HepG2 (cell line): Measurements from ENCODE around the gene DNPH1. TPM values are rescaled to one million over a fixed set of nuclear protein-coding genes. Genes with fewer than 3 reads are reported as not detected.
A peak's percentile ranks its signal among the peaks of the same experiment; 100 is the strongest.

Source experiments
- DR1 ChIP-seq: sonication (generic); formaldehyde crosslinking; IDR thresholded peaks from 2 replicates; pipeline ENCODE4 v1.8.0; 2021; ENCODE audit warnings: mild to moderate bottlenecking, missing genetic modification reagents, inconsistent platforms
- GABPB1 ChIP-seq: IDR thresholded peaks from 2 replicates; pipeline ENCODE4 v1.6.1; 2016; ENCODE audit warnings: mild to moderate bottlenecking, missing genetic modification reagents, moderate library complexity, missing compliant biosample characterization
- GFI1 ChIP-seq: sonication (generic); formaldehyde crosslinking; IDR thresholded peaks from 2 replicates; pipeline ENCODE4 v1.5.0; 2020; ENCODE audit warnings: missing genetic modification reagents, mild to moderate bottlenecking, borderline replicate concordance
- TBX3 ChIP-seq: fragments of 450-650 bp; IDR thresholded peaks from 2 replicates; pipeline ENCODE4 v1.6.1; 2017; ENCODE audit warnings: antibody characterized with exemption, mild to moderate bottlenecking, inconsistent platforms, borderline replicate concordance
- TCF7L2 ChIP-seq: IDR thresholded peaks from 2 replicates; pipeline ENCODE4 v1.6.1; 2011; ENCODE audit warnings: mild to moderate bottlenecking, low read depth, low read length, moderate library complexity
- XRCC5 ChIP-seq: fragments of 200-400 bp; formaldehyde crosslinking; optimal IDR thresholded peaks from 2 replicates; pipeline ENCODE3; 2017; ENCODE audit warnings: mild to moderate bottlenecking, low read length
- ZNF225 ChIP-seq: sonication (generic); formaldehyde crosslinking; IDR thresholded peaks from 2 replicates; pipeline ENCODE4 v1.4.0; 2020; ENCODE audit warnings: mild to moderate bottlenecking, missing genetic modification reagents
- ZNF30 ChIP-seq: sonication (generic); formaldehyde crosslinking; IDR thresholded peaks from 2 replicates; pipeline ENCODE4 v1.5.0; 2020; ENCODE audit warnings: mild to moderate bottlenecking, missing genetic modification reagents
- polyA plus RNA-seq, 8 experiments: library from polyadenylated mRNA; depleted of rRNA in 3 of 8; stranded (reverse) in 7 of 8; unstranded in 1 of 8; fragments of >200 nt; fragmentation: Illumina TruSeq in 4 of 8; extraction: Trizol in 4 of 8; gene quantifications; 2 replicates each; pipeline versions ENCODE4 v1.2.1 to v1.2.3, GENCODE V29; 2011 to 2016; ENCODE audit warnings: low read depth in 4 of 8, missing spikeins in 1 of 8, mixed read lengths in 1 of 8; ENCODE audit not compliant: insufficient read depth in 1 of 8
- total RNA-seq, 5 experiments: library from RNA; depleted of rRNA; stranded (reverse); fragments of >200 nt; fragmentation: Illumina TruSeq; extraction: Trizol; gene quantifications; 2 replicates each; pipeline ENCODE4 v1.2.3, GENCODE V29; 2016; ENCODE audit warnings: low read depth in 1 of 5
- TF ChIP-seq, protein P1 (sequence below): sonication (generic); formaldehyde crosslinking; IDR thresholded peaks from 2 replicates; pipeline ENCODE4 v1.4.0; 2020; ENCODE audit warnings: missing genetic modification reagents, low read depth, mild to moderate bottlenecking, borderline replicate concordance
- TF ChIP-seq, protein P2 (sequence below), 2 experiments: sonication (generic) in 1 of 2; formaldehyde crosslinking in 1 of 2; IDR thresholded peaks; 2 replicates each; pipeline versions ENCODE4 v1.4.0 to v1.6.1; 2016 to 2020; ENCODE audit warnings: borderline replicate concordance in 1 of 2, low read depth in 1 of 2, mild to moderate bottlenecking in 1 of 2, missing genetic modification reagents in 1 of 2
- TF ChIP-seq, protein P3 (sequence below): sonication (generic); formaldehyde crosslinking; IDR thresholded peaks from 2 replicates; pipeline ENCODE4 v1.4.0; 2020; ENCODE audit warnings: mild to moderate bottlenecking, missing genetic modification reagents
- TF ChIP-seq, protein P4 (sequence below): sonication (generic); formaldehyde crosslinking; IDR thresholded peaks from 2 replicates; pipeline ENCODE4 v1.4.0; 2020; ENCODE audit warnings: missing genetic modification reagents, borderline replicate concordance
- TF ChIP-seq, protein P5 (sequence below): sonication (generic); formaldehyde crosslinking; IDR thresholded peaks from 2 replicates; pipeline ENCODE4 v1.4.0; 2020; ENCODE audit warnings: missing genetic modification reagents

Gene DNPH1
- total and polyA plus RNA-seq, 2 of the 13 experiments (the other 11 are each of a cell fraction or from before 2014, with no cell fraction given): 56.5 to 75.1 TPM

DNA sequence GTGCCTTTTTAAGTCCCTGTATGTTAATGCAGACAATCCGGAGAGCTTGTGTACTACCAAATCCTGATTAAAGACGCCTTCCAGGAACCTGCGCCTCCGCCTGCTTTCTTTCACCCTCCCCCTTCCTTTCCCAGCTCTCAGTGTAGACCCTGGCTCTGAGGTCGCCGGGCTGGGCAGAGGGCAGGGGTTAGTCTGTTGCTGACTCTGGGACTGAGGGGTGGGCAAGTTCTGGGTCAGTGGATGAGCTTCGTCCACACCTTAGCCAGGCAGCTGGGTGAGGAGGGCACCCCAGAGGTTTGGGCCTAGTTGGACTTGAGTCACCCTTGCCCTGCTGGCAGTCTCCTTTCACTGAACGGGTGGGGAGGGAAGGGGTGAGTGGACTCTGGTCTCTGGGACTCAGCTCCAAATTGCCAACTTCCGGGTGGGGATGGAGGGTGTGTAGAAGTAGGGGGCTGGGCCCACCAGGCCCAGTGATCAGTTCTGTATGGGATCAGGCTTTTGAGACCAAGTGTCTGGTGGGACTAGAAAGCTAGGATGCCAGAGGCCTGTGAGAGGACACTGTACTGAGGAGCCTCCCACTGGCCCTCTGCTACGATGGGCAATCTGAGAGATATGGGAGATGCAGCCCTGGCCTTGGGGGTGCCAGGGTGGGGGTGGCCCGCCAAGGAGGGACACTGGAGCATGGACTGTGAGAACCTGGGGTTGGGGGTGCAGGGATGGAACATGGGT, 47.5 kb upstream of the DNPH1 start (continued):
- TF ChIP-seq ZNF30 (CRISPR knock-in tag) (no peak), ZNF225 (CRISPR knock-in tag) (no peak), GABPB1 (CRISPR knock-in tag) (peak; percentile 81), XRCC5 (peak; percentile 51), DR1 (CRISPR knock-in tag) (0 out of 2 replicates have a peak, but pooled peaks have one; percentile 18), TBX3 (no peak), GFI1 (peak; percentile 43; the same call in 1 of the 2 replicates), TCF7L2 (no peak)
- TF ChIP-seq, protein P1, sequence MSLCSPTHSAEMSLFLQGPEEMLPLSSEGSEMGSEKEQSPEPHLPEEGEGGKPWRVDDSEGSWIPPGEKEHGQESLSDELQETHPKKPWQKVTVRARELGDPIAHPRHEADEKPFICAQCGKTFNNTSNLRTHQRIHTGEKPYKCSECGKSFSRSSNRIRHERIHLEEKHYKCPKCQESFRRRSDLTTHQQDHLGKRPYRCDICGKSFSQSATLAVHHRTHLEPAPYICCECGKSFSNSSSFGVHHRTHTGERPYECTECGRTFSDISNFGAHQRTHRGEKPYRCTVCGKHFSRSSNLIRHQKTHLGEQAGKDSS (CRISPR knock-in tag): peak; percentile 71
- TF ChIP-seq, protein P2, sequence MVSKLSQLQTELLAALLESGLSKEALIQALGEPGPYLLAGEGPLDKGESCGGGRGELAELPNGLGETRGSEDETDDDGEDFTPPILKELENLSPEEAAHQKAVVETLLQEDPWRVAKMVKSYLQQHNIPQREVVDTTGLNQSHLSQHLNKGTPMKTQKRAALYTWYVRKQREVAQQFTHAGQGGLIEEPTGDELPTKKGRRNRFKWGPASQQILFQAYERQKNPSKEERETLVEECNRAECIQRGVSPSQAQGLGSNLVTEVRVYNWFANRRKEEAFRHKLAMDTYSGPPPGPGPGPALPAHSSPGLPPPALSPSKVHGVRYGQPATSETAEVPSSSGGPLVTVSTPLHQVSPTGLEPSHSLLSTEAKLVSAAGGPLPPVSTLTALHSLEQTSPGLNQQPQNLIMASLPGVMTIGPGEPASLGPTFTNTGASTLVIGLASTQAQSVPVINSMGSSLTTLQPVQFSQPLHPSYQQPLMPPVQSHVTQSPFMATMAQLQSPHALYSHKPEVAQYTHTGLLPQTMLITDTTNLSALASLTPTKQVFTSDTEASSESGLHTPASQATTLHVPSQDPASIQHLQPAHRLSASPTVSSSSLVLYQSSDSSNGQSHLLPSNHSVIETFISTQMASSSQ (IDR thresholded peaks at IDR 0.05; ENCODE audit: low read depth): no peak; the same call in 1 of the 2 replicates
- TF ChIP-seq, protein P2 (CRISPR knock-in tag; IDR thresholded peaks at IDR 0.05; ENCODE audit: borderline replicate concordance): no peak; the same call in 1 of the 2 replicates
- TF ChIP-seq, protein P3, sequence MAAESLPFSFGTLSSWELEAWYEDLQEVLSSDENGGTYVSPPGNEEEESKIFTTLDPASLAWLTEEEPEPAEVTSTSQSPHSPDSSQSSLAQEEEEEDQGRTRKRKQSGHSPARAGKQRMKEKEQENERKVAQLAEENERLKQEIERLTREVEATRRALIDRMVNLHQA (CRISPR knock-in tag): no peak
- TF ChIP-seq, protein P4, sequence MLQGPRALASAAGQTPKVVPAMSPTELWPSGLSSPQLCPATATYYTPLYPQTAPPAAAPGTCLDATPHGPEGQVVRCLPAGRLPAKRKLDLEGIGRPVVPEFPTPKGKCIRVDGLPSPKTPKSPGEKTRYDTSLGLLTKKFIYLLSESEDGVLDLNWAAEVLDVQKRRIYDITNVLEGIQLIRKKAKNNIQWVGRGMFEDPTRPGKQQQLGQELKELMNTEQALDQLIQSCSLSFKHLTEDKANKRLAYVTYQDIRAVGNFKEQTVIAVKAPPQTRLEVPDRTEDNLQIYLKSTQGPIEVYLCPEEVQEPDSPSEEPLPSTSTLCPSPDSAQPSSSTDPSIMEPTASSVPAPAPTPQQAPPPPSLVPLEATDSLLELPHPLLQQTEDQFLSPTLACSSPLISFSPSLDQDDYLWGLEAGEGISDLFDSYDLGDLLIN (CRISPR knock-in tag): no peak
- TF ChIP-seq, protein P5, sequence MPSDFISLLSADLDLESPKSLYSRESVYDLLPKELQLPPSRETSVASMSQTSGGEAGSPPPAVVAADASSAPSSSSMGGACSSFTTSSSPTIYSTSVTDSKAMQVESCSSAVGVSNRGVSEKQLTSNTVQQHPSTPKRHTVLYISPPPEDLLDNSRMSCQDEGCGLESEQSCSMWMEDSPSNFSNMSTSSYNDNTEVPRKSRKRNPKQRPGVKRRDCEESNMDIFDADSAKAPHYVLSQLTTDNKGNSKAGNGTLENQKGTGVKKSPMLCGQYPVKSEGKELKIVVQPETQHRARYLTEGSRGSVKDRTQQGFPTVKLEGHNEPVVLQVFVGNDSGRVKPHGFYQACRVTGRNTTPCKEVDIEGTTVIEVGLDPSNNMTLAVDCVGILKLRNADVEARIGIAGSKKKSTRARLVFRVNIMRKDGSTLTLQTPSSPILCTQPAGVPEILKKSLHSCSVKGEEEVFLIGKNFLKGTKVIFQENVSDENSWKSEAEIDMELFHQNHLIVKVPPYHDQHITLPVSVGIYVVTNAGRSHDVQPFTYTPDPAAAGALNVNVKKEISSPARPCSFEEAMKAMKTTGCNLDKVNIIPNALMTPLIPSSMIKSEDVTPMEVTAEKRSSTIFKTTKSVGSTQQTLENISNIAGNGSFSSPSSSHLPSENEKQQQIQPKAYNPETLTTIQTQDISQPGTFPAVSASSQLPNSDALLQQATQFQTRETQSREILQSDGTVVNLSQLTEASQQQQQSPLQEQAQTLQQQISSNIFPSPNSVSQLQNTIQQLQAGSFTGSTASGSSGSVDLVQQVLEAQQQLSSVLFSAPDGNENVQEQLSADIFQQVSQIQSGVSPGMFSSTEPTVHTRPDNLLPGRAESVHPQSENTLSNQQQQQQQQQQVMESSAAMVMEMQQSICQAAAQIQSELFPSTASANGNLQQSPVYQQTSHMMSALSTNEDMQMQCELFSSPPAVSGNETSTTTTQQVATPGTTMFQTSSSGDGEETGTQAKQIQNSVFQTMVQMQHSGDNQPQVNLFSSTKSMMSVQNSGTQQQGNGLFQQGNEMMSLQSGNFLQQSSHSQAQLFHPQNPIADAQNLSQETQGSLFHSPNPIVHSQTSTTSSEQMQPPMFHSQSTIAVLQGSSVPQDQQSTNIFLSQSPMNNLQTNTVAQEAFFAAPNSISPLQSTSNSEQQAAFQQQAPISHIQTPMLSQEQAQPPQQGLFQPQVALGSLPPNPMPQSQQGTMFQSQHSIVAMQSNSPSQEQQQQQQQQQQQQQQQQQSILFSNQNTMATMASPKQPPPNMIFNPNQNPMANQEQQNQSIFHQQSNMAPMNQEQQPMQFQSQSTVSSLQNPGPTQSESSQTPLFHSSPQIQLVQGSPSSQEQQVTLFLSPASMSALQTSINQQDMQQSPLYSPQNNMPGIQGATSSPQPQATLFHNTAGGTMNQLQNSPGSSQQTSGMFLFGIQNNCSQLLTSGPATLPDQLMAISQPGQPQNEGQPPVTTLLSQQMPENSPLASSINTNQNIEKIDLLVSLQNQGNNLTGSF (CRISPR knock-in tag): no peak
